SU-DHL-6 (cell line): Measurements from ENCODE around the gene CHFR.

ENCODE experiments used
- CTCF ChIP-seq: fragments of 200-600 bp; sonication (generic); IDR thresholded peaks from one replicate; pipeline ENCODE4 v1.5.1; 2017; ENCODE audit warnings: antibody characterized with exemption, mild to moderate bottlenecking, low read length, moderate library complexity; ENCODE audit not compliant: insufficient read depth, poor library complexity, severe bottlenecking
- EZH2phosphoT487 ChIP-seq: fragments of 200-600 bp; sonication (generic), shearing (Covaris generic); conservative IDR thresholded peaks from 2 replicates; pipeline ENCODE4 v1.6.1; 2018; ENCODE audit warnings: mild to moderate bottlenecking, antibody characterized with exemption, low read length, moderate library complexity, mixed read lengths

GRCh38 chr12:132806857-132807256 is 80.5 kb downstream of the CHFR start:
- TF ChIP-seq CTCF, result no peak
- TF ChIP-seq EZH2phosphoT487, result no peak
